Activated CD4-positive, alpha-beta memory T cell treated with anti-CD3 and anti-CD28 coated beads, Interleukin-2, amount 10 ng/mL, durations not matched to agents 7 days and 5 days (primary cell): ENCODE results near the gene PROP1. TPM values are rescaled to one million over a fixed set of nuclear protein-coding genes. Genes with fewer than 3 reads are reported as not detected.
"Not testable (repeated sequence)": the region's sequence is repeated elsewhere in the genome, so short reads cannot be mapped to it uniquely, and the experiment has no call there.

Experiments
- CTCF ChIA-PET: fragments of 350-600 bp; sonication (Branson Sonifier 250); formaldehyde crosslinking; loops from one replicate; lab custom pipeline; 2021; ENCODE audit warnings: antibody characterized with exemption, inconsistent platforms; lab: Charles Lee
- POLR2A ChIA-PET: fragments of 350-600 bp; sonication (Branson Sonifier 250); formaldehyde crosslinking; loops from one replicate; lab custom pipeline; 2021; ENCODE audit warnings: antibody characterized with exemption; lab: Charles Lee
- DNase-seq: peaks from one replicate; pipeline ENCODE4 v3.0.0-alpha.2; 2020
- H3K27ac Mint-ChIP-seq: one replicate; pipeline ENCODE4 v1.8.0; 2021; ENCODE audit warnings: mild to moderate bottlenecking, mixed read lengths
- H3K27me3 Mint-ChIP-seq: one replicate; pipeline ENCODE4 v1.8.0; 2021; ENCODE audit warnings: mixed read lengths
- H3K36me3 Mint-ChIP-seq: one replicate; pipeline ENCODE4 v1.8.0; 2021; ENCODE audit warnings: low read depth, mixed read lengths
- H3K4me1 Mint-ChIP-seq: one replicate; pipeline ENCODE4 v1.8.0; 2021; ENCODE audit warnings: mixed read lengths
- H3K4me3 Mint-ChIP-seq: one replicate; pipeline ENCODE4 v1.8.0; 2021; ENCODE audit warnings: mild to moderate bottlenecking, mixed read lengths
- H3K9me3 Mint-ChIP-seq: one replicate; pipeline ENCODE4 v1.8.0; 2021; ENCODE audit warnings: mixed read lengths
- total RNA-seq, 2 experiments: library from RNA; stranded (reverse); gene quantifications; one replicate each; pipeline ENCODE4 v1.2.3, GENCODE V29; 2021

The PROP1 gene
- total RNA-seq, 2 experiments from 2014 or later: not detected

DNA sequence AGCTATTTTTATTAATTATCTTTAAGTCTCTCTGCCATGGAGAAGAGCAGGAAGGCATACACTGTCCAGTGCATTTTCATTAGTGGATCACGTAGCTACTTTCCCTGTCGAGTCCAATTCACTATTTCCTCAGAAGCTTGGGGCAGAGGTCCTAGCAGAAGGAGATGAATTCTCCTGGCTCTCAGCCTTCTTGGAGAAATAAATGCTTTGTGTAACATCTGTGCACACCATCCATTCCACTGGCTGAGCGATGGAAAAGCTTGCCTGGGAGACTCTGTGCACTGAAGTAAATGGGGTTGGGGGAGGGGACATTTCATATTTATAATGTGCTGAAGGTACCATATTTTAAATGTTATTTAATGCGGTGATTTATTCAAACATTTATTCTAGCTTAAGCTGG lies 23.4 kb downstream of the PROP1 start:
- Mint-ChIP-seq H3K4me1 (no peaks in the 10 kb centered on the region), H3K27ac (no peak overlapping the region), H3K9me3 (peaks cover 2% of the 10 kb centered on the region), H3K4me3 (no peak overlapping the region), H3K36me3 (no peaks in the 10 kb centered on the region), H3K27me3 (peaks cover 2% of the 10 kb centered on the region)
- POLR2A ChIA-PET: no interaction called here
- CTCF ChIA-PET: no interaction called here
- no peak for DNase-seq

DNA sequence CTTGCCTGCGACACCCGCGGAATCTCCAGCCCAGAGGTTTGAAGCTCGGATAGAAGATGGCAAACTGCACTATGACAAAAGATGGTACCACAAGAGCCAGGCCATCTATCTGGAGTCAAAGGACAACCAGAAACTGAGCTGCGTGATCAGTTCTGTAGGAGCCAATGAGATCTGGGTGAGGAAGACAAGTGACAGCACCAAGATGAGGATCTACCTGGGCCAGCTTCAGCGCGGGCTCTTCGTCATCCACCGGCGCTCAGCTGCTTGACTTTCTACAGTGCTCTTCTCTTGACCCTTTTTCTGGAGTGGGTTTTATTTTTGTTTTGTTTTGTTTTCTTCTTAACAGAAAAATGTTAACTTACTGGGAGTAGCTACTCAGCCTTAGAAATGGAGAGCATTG lies 24.0 kb downstream of the PROP1 start:
- H3K9me3 Mint-ChIP-seq, H3K27ac Mint-ChIP-seq, H3K27me3 Mint-ChIP-seq, DNase-seq, H3K36me3 Mint-ChIP-seq, POLR2A ChIA-PET, H3K4me3 Mint-ChIP-seq, H3K4me1 Mint-ChIP-seq, CTCF ChIA-PET: not testable (repeated sequence)

DNA sequence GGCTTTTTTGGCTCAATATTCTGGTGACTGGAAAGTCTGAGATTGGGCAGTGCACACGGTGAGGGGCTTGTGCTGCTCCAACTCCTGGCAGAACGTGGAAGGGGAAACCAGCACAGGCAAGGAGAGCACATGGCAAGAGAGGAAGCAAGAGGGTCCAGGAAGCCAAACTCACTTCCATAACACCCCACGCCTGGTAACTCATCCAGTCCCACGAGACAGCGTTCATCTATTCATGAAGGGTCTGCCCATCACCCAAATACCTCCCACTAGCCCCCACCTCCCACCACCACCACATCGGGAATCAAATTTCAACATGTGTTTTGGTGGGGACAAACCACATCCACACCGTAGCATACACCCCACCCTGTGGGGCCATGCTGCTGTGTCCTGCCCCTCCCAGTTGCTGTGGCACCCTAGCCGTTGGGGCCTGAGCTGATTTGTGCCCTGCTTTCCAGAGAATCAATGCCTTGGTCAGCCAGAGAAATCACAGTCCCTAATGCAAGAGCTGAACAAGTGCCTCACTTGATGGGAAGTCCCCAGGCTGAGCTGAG lies 27.3 kb downstream of the PROP1 start:
- POLR2A ChIA-PET: no interaction called here
- Mint-ChIP-seq H3K36me3 (no peaks in the 10 kb centered on the region), H3K27ac (no peak overlapping the region), H3K9me3 (no peaks in the 10 kb centered on the region), H3K4me1 (no peaks in the 10 kb centered on the region), H3K27me3 (peaks cover 2% of the 10 kb centered on the region), H3K4me3 (no peak overlapping the region)
- CTCF ChIA-PET: no interaction called here
- no peak for DNase-seq

DNA sequence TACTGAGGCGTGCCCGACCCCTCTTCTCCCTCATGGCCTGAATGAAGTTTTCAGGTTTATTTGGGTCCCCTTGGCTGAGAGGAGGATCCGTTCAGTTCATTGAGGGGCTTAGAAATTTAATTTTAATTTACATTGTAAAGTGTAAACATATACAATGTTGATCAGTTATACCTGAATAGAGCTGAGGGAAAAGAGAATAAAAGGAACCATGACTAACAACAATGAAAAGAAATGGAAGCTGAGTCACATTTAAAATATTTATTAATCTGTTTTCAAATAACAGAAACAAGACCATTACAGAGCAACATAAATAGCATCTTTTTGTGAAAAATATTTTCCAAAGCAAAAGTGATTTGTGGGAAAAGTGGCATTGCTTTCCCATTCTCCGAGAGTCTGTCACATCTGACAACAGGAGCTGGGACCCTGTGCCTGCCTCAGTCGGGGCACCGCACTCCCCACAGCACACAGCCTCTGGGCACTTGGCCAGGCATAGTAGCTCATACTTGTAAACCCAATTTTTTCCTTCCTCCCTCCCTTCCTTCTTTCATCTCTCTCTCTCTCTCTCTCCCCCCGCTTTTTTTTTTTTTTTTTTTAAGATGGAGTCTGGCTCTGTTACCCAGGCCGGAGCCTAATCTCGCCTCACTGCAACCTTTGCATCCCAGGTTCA lies 28.7 kb downstream of the PROP1 start:
- Mint-ChIP-seq H3K9me3 (no peaks in the 10 kb centered on the region), H3K4me3 (no peak overlapping the region), H3K36me3 (no peaks in the 10 kb centered on the region), H3K27me3 (peaks cover 2% of the 10 kb centered on the region), H3K27ac (no peak overlapping the region), H3K4me1 (no peaks in the 10 kb centered on the region)
- ChIA-PET CTCF (no interaction called here), POLR2A (no interaction called here)
- DNase-seq: no peak

DNA sequence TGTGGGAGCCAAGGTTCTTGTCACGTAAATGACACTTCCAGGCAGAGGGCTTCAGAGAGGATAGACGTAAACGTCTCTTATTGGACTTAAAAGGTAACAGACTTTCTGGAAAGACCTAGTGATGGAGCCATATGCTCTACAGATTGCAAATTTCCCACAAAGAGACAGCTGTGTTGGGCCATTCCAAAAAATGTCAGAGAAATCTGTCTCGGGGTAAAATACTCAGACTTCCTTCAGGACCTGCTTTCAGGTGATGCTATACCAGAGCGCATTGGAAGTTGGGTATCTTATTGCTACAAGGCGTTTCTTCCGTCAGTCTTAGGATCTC lies 29.2 kb downstream of the PROP1 start:
- H3K4me3 Mint-ChIP-seq: no peak overlapping the region

DNA sequence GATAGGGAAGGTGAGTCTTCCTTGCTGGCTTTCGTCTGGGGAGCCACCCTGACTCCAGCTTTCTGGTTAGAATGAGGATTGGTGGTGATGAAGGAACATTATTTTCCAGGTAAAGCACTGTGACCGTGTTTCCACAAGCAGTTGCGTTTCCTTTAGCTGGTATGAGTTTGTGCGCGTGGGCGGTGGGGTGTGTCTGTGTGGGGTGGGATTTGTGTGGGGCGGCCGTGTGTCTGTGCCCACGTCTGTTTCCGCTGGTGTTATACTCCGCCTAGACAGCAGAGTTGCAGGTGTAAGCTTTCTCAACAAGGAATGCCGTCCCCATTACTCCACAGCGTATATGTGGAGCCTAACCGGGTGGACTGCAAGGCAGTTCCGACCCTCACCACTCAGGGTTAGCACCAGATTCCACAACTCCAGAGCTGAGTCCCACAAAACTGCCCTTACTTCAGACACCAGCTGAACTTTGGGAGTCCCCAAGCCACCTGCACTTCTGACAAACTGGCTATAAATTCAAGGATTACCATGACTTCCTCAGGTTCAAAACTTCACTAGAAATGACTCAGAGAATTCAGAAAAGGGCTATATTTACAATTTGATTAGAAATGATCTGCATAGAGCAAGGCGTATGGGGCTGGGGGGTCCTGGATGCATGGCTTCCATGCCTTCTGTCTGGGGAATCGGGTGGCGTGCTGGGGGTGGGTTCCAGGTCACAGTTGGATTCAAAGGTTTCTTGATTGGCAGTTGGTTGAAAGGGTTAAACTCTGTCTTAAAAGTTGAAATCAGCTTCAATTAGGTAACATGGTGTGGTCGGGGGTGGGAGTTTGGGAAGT lies 29.8 kb downstream of the PROP1 start:
- no peak overlapping the region for H3K4me3 Mint-ChIP-seq
- H3K4me1 Mint-ChIP-seq: no peaks in the 10 kb centered on the region
- H3K27me3 Mint-ChIP-seq: no peaks in the 10 kb centered on the region
- no peak for DNase-seq
- H3K9me3 Mint-ChIP-seq: peaks cover under 1% of the 10 kb centered on the region
- ChIA-PET POLR2A (no interaction called here), CTCF (no interaction called here)
- peaks cover under 1% of the 10 kb centered on the region for H3K36me3 Mint-ChIP-seq
- no peak overlapping the region for H3K27ac Mint-ChIP-seq

More for the DNA sequence above, 29.2 kb downstream of the PROP1 start:
- no peaks in the 10 kb centered on the region for H3K9me3 Mint-ChIP-seq
- H3K36me3 Mint-ChIP-seq: no peaks in the 10 kb centered on the region
- H3K27ac Mint-ChIP-seq: no peak overlapping the region
- ChIA-PET CTCF (no interaction called here), POLR2A (no interaction called here)
- no peaks in the 10 kb centered on the region for H3K4me1 Mint-ChIP-seq
- peaks cover 2% of the 10 kb centered on the region for H3K27me3 Mint-ChIP-seq
- no peak for DNase-seq

DNA sequence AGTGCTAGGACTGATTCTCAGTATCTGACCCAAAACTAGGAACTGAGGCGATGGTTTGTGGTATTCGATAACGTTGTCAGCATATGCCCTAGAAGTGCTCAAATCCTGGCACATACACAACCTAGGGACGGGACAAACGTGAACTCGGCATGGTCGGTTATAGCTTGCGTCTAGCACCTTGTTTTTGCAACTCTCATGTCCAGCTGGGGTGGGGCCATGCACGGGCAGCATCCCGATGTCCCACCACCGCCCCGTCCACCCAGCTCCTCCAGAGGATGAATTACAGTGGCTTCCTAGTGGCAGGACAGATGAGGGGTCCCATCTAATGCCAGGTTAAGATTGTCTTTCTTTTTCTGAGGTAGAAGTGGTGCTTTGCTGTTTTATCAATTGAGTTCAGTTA lies 31.6 kb downstream of the PROP1 start:
- Mint-ChIP-seq H3K4me1 (no peaks in the 10 kb centered on the region), H3K9me3 (peaks cover 10% of the 10 kb centered on the region), H3K27me3 (no peaks in the 10 kb centered on the region), H3K36me3 (peaks cover 12% of the 10 kb centered on the region), H3K4me3 (no peak overlapping the region), H3K27ac (no peak overlapping the region)
- no peak for DNase-seq
- ChIA-PET CTCF (no interaction called here), POLR2A (no interaction called here)

DNA sequence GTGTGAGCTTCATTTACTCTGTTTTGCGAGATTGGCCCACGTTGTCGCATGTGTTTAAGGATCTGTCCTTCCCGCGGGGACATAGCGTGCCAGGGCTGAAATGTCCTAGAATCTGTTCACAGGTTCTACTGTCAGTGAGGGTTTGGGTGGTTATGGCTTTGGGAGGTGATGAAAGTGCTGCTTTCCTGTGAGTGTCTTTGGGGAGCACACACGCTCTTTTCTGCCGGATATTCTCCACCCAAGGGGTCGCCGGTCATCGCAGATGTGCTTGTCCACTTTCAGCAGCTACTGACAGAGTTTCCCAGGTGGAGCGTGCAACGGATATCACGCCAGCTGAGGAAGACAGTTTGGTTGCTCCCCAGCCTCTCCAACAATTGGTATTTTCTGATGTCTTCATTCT lies 32.1 kb downstream of the PROP1 start:
- peaks cover 17% of the 10 kb centered on the region for H3K36me3 Mint-ChIP-seq
- POLR2A ChIA-PET: no interaction called here
- H3K27ac Mint-ChIP-seq: no peak overlapping the region

DNA sequence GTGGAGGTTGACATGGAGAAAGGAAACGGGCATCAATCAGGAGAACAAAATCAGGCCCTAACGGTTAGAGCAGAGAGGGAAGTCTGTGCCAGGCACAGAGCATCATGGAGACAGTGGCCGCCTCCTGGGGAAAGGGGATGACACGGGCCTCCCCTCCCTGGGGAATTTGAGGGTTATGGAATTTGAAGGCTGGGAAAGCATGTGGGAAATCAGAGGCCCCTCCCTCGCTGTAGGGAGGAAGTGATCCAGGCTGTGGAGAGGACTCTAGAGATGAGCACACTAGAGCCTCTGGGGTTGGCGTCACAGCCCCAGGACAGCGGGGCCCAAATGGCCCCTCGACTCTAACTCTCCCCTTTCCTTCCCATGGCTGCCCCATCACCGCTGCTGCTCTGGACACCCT lies 36.7 kb downstream of the PROP1 start:
- H3K4me3 Mint-ChIP-seq: no peak overlapping the region
- no peak overlapping the region for H3K27ac Mint-ChIP-seq
- ChIA-PET CTCF (no interaction called here), POLR2A (no interaction called here)
- H3K9me3 Mint-ChIP-seq: peaks cover 10% of the 10 kb centered on the region
- no peak for DNase-seq
- H3K36me3 Mint-ChIP-seq: peaks cover 17% of the 10 kb centered on the region
- no peaks in the 10 kb centered on the region for H3K4me1 Mint-ChIP-seq
- H3K27me3 Mint-ChIP-seq: no peaks in the 10 kb centered on the region

More for the DNA sequence above, 32.1 kb downstream of the PROP1 start:
- Mint-ChIP-seq H3K4me1 (no peaks in the 10 kb centered on the region), H3K4me3 (no peak overlapping the region), H3K9me3 (peaks cover 10% of the 10 kb centered on the region), H3K27me3 (no peaks in the 10 kb centered on the region)
- DNase-seq: no peak
- CTCF ChIA-PET: no interaction called here

DNA sequence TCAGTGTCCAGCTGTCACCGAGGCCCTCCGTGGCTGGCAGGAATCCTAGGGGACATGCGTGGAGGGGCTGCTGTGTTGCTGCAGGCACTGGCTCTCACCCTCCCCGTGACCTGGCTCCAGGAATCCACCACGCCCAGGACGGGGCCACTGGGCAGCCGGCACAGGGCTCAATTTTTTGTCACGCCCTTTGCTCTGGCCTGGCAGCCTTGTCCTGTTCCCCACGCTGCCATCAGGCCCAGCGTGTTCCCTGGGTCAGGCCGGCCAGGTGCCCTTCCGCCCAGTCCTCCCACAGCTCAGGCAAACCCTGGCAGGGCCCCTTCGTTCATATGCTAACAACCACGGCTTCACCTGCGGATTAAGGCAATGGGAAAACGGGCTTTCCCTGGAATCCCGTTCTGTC lies 37.3 kb downstream of the PROP1 start:
- DNase-seq: no peak
- H3K27ac Mint-ChIP-seq: no peak overlapping the region
- H3K4me3 Mint-ChIP-seq: no peak overlapping the region
- H3K9me3 Mint-ChIP-seq: peaks cover 10% of the 10 kb centered on the region
- POLR2A ChIA-PET: no interaction called here
- H3K36me3 Mint-ChIP-seq: peaks cover 17% of the 10 kb centered on the region
- CTCF ChIA-PET: no interaction called here
- H3K27me3 Mint-ChIP-seq: no peaks in the 10 kb centered on the region
- no peaks in the 10 kb centered on the region for H3K4me1 Mint-ChIP-seq

DNA sequence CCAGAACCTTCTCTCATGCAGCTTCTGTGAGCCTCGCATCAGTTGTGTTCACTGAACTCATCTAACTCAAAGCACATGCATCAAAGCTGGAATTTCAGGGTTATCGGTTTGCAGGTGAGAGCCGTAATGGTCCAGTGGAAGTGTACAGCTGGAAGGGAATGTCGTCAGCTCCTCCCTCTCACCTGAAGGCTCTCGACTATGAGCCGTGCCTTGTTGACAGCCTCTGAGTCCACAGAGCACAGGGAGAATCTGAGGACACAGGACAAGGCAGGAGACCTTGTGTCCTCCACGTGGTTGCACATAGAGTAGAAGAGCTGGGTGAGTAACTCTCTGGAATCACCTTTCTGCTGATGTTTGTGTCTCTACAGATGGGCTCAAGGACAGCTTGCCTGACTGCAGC lies 38.8 kb downstream of the PROP1 start:
- no peak for DNase-seq
- POLR2A ChIA-PET: no interaction called here
- CTCF ChIA-PET: no interaction called here
- Mint-ChIP-seq H3K27me3 (no peaks in the 10 kb centered on the region), H3K4me3 (no peak overlapping the region), H3K27ac (no peak overlapping the region), H3K9me3 (peaks cover 10% of the 10 kb centered on the region), H3K36me3 (peaks cover 17% of the 10 kb centered on the region), H3K4me1 (no peaks in the 10 kb centered on the region)

DNA sequence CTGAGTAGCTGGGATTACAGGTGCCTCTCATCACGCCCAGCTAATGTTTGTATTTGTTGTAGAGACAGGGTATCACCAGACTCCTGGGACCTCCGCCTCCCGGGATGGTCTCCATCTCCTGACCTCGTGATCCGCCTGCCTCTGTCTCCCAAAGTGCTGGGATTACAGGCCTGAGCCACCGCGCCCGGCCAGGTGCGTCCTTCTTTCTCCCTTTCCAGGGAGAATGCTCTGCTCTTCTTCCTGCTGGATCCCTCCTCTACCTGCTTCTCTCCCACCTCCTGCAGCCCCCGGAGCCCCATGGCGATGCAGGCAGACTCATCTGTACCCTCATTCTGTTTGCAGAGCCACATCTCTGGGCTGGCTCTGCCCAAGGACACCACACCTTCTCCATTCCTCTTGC lies 42.9 kb downstream of the PROP1 start:
- H3K27me3 Mint-ChIP-seq, H3K27ac Mint-ChIP-seq, H3K4me3 Mint-ChIP-seq, DNase-seq, POLR2A ChIA-PET, H3K9me3 Mint-ChIP-seq, CTCF ChIA-PET, H3K36me3 Mint-ChIP-seq, H3K4me1 Mint-ChIP-seq: not testable (repeated sequence)

DNA sequence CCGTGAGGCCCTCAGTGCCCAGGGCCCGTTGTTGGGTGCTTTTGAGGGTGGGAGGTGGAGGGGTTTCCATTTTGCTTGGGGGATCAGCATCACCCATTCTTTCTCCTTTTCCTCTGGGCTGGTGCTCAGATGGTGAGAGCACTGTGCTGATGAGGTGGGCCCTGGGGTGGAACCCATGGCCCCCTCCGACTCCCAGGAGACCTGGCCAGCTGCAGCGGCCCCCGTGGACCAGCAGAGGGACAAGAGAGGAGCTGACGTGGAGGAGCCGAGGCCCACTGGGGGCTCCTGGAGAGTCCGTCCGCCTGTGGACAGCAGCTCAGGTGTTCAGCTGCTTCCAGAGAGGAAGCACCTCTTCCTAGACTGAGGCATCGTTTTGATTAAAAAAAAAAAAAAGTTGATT lies 46.4 kb downstream of the PROP1 start:
- H3K4me3 Mint-ChIP-seq, H3K9me3 Mint-ChIP-seq, H3K4me1 Mint-ChIP-seq, CTCF ChIA-PET, H3K27me3 Mint-ChIP-seq, H3K36me3 Mint-ChIP-seq, DNase-seq, H3K27ac Mint-ChIP-seq, POLR2A ChIA-PET: not testable (repeated sequence)

DNA sequence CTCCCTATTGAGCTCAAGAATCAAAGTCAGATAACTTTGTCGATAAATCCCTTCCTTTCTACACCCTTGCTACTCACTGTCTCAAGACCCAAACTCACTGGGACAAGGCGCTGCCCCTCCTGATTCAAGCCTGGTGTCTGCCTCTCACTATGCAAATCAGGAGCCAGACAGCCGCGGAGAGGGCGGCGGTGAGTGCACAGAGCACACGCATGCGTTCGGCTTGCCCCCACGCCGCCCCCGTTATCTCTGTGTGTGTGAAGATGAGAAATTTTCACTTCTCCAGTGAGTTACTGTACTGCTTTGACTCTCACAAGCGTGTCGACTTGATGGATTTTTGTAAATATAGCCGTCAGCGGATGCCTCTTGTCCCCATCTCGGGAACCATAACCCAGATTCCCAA lies 47.0 kb downstream of the PROP1 start:
- H3K4me1 Mint-ChIP-seq, H3K36me3 Mint-ChIP-seq, H3K9me3 Mint-ChIP-seq, H3K27ac Mint-ChIP-seq, DNase-seq, H3K27me3 Mint-ChIP-seq, H3K4me3 Mint-ChIP-seq, POLR2A ChIA-PET, CTCF ChIA-PET: not testable (repeated sequence)
